Measurements from ENCODE around the gene TGM3.

DNA sequence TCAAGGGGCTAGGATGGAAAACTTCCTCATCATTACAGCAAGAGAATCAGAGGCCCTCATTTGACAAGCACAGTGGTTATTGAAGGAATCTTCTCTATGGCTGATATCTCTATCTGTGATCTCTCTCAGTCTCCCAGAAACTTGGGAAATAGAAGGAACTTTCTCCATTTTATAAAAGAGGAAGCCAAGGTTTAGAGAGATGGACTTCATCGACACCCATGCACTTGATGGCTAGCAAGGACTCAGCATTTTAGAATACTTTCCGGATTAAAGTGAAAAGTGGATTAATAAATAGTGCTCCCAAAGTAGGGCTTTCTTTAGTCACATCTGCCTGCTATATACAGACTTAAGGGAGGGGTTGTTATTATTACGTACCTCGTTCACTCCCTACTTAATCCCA lies 34.2 kb upstream of the TGM3 start:
- TF ChIP-seq SIN3A (IDR thresholded peaks at IDR 0.05; ENCODE audit: borderline replicate concordance, insufficient read depth, low read length) (no peak), TAF1 (IDR thresholded peaks at IDR 0.05; ENCODE audit: borderline replicate concordance, insufficient read depth, low read length) (no peak)
